ENCODE measurements around the gene JAK3. TPM values are rescaled to one million over a fixed set of nuclear protein-coding genes. Genes with fewer than 3 reads are reported as not detected.

The JAK3 gene
- total and polyA plus RNA-seq, 10 of the 15 experiments (the other 5 are each of a cell fraction or from before 2014, with no cell fraction given), result 7.8 to 67.9 (median 33.3) TPM

DNA sequence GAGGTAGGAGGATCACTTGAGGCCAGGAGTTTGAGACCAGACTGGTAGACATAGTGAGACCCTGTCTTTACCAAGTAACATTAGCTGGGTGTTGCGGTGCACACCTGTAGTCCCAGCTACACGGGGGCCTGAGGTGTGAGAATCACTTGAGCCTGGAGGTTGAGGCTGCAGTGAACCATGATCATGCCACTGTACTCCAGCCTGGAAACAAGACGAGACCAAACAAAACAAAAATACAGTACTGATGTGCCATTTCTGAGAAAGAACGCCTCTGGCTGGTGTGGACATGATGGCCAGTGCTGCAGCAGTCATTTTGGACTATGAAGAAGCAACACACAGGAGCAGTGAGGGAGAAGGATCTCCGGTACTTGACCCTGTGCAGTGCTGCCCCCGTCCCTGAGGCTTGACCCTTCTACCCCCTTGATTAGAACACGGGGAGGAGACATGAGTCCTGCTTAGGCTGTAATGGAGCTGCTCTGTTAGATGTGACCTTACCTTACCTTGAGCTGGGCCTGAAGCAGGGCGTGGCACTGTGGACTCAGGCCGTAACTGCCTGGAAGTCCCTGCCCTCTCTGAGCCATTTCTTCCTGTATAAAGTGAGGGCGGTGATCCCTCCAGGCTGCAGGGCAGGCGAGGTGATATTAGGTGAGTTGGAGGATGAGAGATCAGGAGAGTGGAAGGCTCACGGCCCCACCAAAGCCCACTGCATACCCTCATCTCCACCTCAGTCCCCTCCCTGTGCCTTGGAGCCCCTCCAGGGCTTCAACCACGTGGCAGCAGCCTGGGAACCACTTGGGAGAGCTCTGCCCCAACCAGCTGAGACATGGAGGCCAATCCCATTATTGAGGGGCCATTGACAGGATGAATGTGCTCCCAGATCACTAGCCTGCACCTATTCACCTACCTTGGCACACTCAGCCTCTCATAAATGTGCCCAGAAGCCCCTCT, 17.9 kb upstream of the JAK3 start:
- FAIRE-seq, result no peak
- H2AFZ ChIP-seq (ENCODE audit: control insufficient read depth, low read depth, low read length), result no peak overlapping the region
- TF ChIP-seq SIX5 (IDR thresholded peaks at IDR 0.05; ENCODE audit: low read depth, low read length, severe bottlenecking) (no peak), SP1 (IDR thresholded peaks at IDR 0.05; ENCODE audit: low read depth, low read length) (no peak), BCL3 (IDR thresholded peaks at IDR 0.05; ENCODE audit: borderline replicate concordance, insufficient read depth, low read depth, low read length, poor library complexity, severe bottlenecking) (peak; percentile 42), CEBPZ (IDR thresholded peaks at IDR 0.05; ENCODE audit: low read depth, low read length) (no peak), NFIC (IDR thresholded peaks at IDR 0.05; ENCODE audit: low read depth, low read length) (no peak), MXI1 (IDR thresholded peaks at IDR 0.05; ENCODE audit: low read depth, low read length) (no peak), ZZZ3 (IDR thresholded peaks at IDR 0.05; ENCODE audit: control insufficient read depth, insufficient read length, low read depth) (no peak), PAX8 (IDR thresholded peaks at IDR 0.05) (no peak)
- TF ChIP-seq, protein P1, sequence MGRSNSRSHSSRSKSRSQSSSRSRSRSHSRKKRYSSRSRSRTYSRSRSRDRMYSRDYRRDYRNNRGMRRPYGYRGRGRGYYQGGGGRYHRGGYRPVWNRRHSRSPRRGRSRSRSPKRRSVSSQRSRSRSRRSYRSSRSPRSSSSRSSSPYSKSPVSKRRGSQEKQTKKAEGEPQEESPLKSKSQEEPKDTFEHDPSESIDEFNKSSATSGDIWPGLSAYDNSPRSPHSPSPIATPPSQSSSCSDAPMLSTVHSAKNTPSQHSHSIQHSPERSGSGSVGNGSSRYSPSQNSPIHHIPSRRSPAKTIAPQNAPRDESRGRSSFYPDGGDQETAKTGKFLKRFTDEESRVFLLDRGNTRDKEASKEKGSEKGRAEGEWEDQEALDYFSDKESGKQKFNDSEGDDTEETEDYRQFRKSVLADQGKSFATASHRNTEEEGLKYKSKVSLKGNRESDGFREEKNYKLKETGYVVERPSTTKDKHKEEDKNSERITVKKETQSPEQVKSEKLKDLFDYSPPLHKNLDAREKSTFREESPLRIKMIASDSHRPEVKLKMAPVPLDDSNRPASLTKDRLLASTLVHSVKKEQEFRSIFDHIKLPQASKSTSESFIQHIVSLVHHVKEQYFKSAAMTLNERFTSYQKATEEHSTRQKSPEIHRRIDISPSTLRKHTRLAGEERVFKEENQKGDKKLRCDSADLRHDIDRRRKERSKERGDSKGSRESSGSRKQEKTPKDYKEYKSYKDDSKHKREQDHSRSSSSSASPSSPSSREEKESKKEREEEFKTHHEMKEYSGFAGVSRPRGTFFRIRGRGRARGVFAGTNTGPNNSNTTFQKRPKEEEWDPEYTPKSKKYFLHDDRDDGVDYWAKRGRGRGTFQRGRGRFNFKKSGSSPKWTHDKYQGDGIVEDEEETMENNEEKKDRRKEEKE (IDR thresholded peaks at IDR 0.05), result no peak
- TF ChIP-seq, protein P2, sequence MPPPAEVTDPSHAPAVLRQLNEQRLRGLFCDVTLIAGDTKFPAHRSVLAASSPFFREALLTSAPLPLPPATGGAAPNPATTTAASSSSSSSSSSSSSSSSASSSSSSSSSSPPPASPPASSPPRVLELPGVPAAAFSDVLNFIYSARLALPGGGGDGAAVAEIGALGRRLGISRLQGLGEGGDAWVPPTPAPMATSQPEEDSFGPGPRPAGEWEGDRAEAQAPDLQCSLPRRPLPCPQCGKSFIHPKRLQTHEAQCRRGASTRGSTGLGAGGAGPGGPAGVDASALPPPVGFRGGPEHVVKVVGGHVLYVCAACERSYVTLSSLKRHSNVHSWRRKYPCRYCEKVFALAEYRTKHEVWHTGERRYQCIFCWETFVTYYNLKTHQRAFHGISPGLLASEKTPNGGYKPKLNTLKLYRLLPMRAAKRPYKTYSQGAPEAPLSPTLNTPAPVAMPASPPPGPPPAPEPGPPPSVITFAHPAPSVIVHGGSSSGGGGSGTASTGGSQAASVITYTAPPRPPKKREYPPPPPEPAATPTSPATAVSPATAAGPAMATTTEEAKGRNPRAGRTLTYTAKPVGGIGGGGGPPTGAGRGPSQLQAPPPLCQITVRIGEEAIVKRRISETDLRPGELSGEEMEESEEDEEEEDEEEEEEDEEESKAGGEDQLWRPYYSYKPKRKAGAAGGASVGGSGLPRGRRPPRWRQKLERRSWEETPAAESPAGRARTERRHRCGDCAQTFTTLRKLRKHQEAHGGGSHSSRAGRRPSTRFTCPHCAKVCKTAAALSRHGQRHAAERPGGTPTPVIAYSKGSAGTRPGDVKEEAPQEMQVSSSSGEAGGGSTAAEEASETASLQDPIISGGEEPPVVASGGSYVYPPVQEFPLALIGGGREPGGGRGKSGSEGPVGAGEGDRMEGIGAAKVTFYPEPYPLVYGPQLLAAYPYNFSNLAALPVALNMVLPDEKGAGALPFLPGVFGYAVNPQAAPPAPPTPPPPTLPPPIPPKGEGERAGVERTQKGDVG (CRISPR knock-in tag; IDR thresholded peaks at IDR 0.05), result no peak

More for the DNA sequence above, 17.9 kb upstream of the JAK3 start:
- H3K27ac ChIP-seq (ENCODE audit: control insufficient read depth, insufficient read depth), result no peak overlapping the region
- no peak overlapping the region for H3K4me2 ChIP-seq (ENCODE audit: control insufficient read depth, insufficient read depth)
- peaks cover 15% of the 10 kb centered on the region for H4K20me1 ChIP-seq (ENCODE audit: control insufficient read depth, insufficient read depth)
- peaks cover 20% of the 10 kb centered on the region for H3K79me2 ChIP-seq (ENCODE audit: control insufficient read depth, insufficient read depth, low read length)
- intact Hi-C loops (cut with micrococcal nuclease; ENCODE audit: unreplicated experiment), result no loop called here
- POLR2A ChIA-PET, result interaction anchor here (1.9 kb wide), 1 partner anchor 67 kb away, joined by 6 read pairs; the partner anchor contains the start of gene CCDC124
- no peaks in the 10 kb centered on the region for H3K27me3 ChIP-seq (replicated peaks in 1 of 2; ENCODE audit: control insufficient read depth in 2 of 2, insufficient read depth in 2 of 2, low read length in 1 of 2)
- no TSS peak for BruUV-seq (replicated peaks)
- H3K9ac ChIP-seq (ENCODE audit: control insufficient read depth, insufficient read depth, low read length), result no peak overlapping the region
- 34% methylated on average over 13 of the region's 13 CpGs for WGBS (ENCODE audit: insufficient coverage, insufficient replicate concordance, low lambda C conversion rate, missing lambda C conversion rate)
- SMC1A ChIA-PET (ENCODE audit: uncharacterized antibody, unreplicated experiment), result interaction anchor here (0.6 to 1.2 kb wide), 2 partner anchors 64 to 67 kb away, joined by 3 to 4 read pairs; partner anchors contain the start of gene CCDC124
- peaks cover 21 to 30% of the 10 kb centered on the region in 2 experiments for H3K36me3 ChIP-seq (ENCODE audit: control insufficient read depth in 2 of 2, insufficient read depth in 2 of 2, low read length in 1 of 2)
- ATAC-seq (peak; percentile 29), DNase-seq (ENCODE audit: low read depth, low spot score) (no peak)
- no peak overlapping the region for H3K4me3 ChIP-seq
- RAD21 ChIA-PET (ENCODE audit: unreplicated experiment), result interaction anchor here (1.4 to 2.3 kb wide), 2 partner anchors 64 to 67 kb away, joined by 3 to 10 read pairs; partner anchors contain the start of gene CCDC124
- CTCF ChIA-PET, result interaction anchor here (3.2 kb wide), 1 partner anchor 67 kb away, joined by 11 read pairs; the partner anchor contains the start of gene CCDC124
- H3K9me3 ChIP-seq (replicated peaks; ENCODE audit: control insufficient read depth, insufficient read depth, low read length), result no peaks in the 10 kb centered on the region
- in situ Hi-C loops (cut with MboI), result loop anchor here (5.0 kb wide), 2 partner anchors 62 to 122 kb away; no protein-coding TSS in a partner anchor
- H3K4me1 ChIP-seq (ENCODE audit: control insufficient read depth, insufficient read depth, low read length), result peaks cover 12% of the 10 kb centered on the region

Data from GM12878 (cell line).